ENCODE results near the gene DSCAML1. TPM values are rescaled to one million over a fixed set of nuclear protein-coding genes. Genes with fewer than 3 reads are reported as not detected.
A peak's percentile ranks its signal among the peaks of the same experiment; 100 is the strongest.
"Not testable (repeated sequence)": the region's sequence is repeated elsewhere in the genome, so short reads cannot be mapped to it uniquely, and the experiment has no call there.

The DSCAML1 gene
- total RNA-seq, 1 experiment from 2014 or later, result not detected

DNA sequence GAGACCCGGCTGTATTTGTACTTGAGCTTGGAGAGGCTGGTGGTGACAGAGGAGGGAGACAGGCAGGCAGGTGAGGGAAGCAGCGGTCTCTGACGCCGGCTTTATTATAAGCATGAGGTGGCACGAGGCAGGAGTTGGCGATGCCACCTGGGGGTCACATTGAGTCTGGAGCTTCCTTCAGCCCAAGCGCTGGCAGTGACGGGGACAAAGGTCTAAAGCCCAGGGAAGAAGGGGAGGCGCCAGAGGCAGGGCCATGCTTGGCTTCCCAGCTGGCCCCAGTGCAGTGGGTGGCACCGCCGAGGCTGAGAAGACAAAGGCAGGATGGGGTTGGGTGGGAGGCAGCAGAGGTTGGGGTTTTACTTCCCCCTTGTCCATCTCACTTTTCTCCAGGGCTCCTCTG, 23.1 kb upstream of the DSCAML1 start:
- DNase-seq (ENCODE audit: low read depth), result no peak

DNA sequence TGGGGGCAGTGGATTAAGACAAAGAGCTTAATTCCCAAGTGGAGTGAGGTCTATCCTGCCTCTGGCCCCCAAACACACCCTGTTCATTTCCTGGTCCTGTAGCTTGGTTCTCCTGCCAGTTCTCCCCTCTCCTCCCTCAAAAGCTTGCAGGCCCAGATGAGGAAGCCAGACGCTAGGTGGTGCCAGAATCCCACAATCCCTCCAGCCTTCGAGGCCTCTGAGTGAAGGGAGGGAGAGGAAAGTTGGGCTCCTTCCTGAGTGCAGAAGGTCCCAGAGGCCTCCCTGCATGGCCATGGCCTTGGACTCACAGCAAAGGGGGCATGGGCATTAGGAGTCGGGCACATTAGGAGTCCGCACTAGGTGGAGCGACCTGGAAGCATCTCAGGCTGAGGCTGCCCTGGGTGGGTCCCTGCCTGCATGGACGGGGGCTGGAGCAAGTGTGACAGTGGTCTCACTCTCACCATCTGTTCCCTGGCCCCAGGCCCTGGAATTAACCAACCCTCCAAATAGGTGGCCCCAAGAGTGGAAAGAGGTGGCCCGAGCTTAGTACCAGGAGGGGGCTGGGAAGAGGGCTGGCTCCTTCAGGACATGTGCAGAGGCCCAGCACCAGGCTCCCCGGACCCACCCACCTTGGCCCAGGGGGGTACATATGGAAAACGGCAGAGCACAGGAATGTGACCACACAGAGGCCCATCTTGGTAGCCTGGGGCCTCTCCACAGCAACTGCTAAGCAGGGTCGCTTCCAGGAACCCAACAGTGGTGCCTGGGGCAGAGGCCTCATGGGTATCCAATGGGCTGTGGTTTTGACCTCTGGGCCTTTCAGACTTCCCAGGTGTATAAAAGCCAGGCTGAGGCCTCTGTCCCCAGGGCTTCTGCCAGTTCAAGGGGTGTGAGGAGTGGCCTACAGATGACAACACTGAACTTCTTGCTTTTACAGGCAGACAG, 22.4 kb upstream of the DSCAML1 start:
- DNase-seq (ENCODE audit: low read depth), result peak; percentile 30

DNA sequence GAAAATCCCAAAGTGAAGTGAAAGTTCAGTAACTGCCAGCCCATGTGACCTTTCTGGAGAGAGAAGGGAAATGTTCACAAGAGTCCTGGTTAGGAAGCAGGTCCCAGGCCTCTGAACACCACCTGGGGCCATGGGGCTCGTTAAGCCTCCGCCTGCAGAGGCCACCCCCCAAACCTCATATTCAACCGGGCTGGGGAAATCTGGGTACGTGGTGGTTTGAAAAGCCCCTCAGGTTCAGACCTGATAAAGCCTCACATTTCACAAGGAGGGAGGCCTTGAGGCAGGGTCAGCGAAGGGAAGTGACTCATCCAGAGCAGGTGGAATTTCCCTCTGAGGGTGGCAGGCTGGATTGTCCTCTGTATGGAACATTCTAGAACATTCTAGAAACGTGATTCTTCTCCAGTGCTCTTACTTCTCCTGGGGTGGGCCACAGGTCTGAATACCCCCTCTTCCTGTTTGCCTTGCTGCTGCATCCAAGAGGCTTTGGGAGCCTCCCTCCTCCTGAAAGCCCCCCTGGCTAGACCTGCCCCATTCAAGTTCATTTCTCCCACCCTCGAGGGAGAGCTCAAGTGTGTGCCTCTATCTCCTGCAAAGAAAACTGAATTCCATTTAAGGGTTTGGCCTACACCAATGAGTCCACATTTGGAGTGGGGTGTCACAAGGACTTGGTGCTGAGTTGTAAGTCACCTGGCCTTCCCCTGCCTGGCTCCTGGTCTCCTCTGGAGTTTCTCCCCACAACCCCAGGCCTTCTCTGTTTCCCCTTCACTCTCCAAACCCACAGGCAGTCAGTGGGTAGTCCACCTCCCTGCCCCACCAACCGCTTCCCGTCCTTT, 21.2 kb upstream of the DSCAML1 start:
- no peak for DNase-seq (ENCODE audit: low read depth)

DNA sequence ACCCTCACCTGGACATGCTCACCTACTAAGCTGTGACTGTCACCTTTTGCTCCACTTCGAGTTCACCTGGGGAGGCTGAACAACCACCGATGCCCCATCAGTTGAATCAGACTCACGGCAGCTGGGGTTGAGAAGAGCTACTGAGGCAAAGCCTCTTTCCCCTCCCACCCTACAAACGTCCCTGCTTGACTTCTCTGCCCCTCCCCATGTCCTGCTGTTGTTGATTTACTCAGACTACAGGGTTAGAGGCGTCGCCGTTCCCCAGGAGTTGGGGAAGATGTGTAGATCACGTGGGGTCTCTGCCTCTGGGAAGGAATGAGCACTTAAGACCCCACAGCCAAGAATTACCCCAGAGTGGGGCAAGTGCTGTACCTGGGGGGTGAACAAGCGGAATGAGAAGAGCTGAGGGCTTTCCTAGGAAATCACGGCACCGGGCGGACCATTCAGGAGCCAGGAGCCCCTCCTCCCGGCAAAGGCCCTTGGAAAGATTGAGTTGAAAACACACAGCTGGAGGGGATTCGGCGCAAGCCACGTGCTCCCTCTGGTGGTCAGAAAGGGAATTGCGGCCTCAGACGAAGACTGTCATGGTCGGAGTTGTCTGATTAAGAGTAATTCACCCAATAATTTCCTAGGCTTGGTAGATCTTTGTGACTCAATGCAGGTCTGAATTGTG, 20.5 kb upstream of the DSCAML1 start:
- DNase-seq (ENCODE audit: low read depth), result peak; percentile 51

DNA sequence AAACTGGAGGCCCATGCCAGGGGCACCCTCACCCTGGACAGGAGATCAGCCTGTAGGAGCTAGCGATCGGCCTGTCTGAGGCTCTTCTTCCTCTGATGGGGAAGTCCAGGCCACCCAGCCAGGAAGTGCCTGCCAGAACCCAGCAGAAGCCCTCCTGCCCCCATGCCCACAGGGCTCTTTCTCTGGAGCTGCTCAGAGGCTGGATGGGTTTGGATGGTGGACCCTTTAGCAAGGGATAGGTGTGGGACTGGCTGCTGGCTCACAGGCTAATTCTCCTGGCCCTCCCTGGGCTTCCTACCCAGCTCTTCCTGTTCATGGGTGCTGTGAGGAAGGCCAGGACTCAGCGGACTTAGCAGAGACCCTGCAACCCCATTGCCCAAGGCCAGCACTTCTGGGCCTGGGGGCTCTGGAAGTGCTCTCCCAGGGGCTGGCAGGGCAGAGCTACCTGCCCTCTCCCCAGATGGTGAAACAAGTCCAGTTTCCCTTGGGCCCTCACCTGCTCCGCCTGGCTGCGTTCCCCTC, 19.9 kb upstream of the DSCAML1 start:
- DNase-seq (ENCODE audit: low read depth), result no peak

DNA sequence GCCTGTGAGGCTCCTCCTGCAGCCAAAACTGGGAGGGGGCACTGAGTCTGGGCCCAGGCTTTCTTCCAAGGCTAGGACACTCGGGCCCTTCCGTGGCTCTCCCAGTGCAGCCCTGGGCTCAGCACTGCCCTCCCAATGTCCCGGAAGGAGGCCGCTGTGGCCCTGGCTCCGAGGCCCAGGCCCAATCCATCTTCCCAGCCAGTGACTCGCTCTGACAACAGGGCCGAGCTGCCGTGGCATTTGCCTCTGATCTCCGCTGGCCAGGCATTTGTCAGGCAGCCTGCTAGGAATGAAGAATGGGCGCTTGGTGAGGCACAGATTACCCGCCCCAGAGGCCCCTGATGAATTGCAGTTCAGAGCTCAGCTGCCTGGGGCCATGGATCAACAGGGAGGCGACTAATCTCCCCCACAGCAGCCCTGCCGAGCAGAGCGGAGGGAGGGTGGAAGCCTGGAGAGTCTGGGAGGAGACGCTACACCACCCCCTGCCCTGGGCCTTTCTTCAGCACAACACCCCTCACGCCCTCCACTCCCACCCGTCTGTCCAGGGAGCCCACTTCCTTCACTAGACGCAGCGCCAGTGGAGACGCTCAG, 19.2 kb upstream of the DSCAML1 start:
- DNase-seq (ENCODE audit: low read depth), result peak; percentile 17

DNA sequence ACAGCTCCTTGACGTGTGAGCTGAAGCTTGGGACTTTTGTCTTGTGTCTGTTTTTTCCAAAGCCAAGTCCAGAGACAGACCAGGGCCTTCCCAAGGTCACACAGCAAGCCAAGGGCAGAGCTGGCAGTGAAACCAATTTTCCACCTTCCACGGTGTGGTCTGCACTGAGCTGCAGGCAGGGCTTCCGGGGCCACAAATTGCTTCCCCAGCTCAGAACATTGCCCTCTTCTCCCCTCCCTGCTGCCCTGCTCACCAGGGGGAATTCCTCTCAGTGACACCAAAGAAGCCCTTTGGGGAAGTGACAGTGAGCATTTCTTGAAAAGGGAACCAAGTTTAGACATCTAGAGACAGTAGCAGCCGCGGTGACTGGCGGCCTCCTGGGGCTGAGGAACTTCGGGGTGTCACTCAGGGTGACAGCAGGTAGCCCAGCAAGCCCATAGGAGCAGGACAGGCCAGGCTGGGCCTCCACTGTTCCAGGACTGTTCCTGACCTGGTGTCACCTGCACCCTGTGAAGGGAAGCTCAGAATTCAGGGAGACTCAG, 18.3 kb upstream of the DSCAML1 start:
- no peak for DNase-seq (ENCODE audit: low read depth)

DNA sequence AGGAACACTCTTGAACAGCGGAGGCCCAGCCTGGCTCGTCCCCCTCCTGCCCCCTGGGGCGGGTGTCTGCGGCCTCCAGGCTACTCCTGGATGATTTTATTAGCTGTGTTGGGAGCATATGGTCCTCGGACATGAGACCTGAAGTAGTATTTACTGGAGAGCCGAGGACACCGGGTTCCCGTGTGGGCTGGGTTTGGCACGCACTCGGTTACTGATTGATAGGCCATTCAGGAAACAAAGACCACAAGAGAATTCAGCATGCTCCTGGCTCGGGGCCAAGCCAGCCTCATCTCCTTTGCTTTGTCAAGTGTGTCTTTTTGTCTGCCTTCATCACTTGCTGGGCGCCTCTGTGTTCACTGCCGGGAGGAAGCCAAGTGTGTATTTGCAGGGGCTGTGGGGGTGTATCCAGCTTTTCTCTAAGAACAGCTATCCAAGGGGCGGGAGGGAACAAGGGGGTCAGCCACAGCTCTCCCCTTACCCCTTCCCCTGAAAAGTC, 17.8 kb upstream of the DSCAML1 start:
- no peak for DNase-seq (ENCODE audit: low read depth)

DNA sequence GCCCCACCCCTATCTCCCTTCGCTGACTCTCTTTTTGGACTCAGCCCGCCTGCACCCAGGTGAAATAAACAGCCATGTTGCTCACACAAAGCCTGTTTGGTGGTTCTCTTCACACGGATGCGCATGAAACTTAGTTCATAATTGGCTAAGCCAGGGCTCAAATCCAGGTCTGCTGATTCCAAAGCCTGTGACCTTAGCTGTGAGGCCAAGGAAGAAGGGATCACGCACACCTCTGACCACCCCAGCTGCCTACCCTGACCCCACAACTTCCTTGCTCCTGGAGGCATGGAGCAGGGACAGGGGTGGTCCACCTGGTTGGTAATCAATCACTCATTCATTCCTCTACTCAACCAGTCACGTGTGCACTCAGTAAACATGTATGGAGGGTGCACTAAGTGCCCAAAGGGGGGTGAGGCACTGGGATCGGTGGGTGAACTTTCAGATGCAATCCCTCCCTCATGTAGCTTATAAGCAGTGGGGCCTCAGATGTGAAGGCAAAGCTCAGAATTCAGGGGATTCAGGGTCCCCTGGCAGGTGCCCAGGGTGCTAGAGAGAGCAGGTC, 17.3 kb upstream of the DSCAML1 start:
- no peak for DNase-seq (ENCODE audit: low read depth)

DNA sequence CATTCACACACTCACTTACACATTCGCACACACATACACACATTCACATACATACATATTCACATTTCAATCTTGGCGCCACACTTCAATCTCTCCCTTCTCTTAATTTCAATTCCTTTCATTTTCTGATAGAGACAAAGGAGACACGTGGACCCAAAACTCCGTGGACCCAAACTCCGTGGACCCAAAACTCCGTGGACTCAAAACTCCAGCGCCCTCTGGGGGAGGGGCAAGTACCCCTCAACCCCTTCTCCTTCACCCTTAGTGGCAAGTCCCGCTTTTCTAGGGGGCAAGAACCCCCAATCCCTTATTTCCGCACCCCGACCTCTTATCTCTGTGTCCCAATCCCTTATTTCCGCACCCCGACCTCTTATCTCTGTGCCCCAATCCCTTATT, 13.0 kb upstream of the DSCAML1 start:
- not testable (repeated sequence) for DNase-seq (ENCODE audit: low read depth)

DNA sequence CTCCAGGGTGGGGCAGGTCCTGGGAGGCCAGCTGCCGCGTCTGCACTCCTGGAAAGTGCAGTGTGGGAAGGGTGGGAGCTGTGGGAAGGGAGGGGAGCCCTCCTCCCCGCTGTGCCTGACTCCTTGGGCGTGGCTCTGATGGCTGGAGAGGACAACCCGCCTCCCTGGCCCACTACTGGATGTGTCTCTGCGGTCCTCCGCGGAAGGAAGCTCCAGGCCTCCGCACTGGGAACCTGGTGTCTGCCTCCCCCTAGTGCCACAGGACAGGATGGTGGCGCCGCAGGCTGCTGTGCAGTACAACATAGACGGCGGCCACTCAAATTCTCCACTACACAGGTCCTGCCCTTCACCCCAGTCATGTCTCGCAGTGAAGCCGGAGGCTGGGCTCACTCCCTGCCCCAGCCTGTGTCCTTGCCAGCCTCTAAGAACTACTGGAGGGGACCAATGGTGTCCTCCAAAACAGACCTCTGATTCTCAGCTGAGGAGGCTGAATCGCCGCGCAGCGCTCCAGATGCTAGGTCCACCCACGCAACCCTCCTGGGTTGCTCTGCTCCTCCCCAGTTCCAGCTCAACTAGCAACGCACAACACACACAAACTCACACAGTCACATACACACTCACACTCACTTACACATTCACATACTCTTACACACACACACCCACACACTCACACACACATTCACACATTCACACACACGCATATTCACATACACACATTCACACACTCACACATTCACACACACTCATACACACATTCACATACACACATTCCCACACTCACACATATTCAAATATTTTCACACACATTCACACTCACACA, 12.4 kb upstream of the DSCAML1 start:
- no peak for DNase-seq (ENCODE audit: low read depth)

DNA sequence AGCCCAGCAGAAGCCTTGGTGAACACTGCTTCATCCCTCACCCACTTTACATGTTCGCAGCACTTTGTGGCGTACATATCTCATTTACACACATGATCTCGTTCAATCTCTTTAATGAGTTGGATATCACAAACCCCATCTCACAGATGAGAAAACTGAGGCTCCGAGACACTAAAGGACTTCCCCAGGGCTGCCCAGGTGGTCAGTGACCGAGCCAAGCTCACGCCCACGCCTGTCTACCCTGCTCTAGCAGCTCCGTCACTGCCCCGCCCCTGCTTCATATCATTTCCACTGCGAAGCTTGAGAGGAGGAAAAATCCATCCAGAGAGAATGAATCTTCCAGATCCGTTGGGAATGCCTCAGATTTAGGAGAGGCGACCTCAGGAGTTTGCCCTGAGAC, 11.8 kb upstream of the DSCAML1 start:
- DNase-seq (ENCODE audit: low read depth), result no peak

DNA sequence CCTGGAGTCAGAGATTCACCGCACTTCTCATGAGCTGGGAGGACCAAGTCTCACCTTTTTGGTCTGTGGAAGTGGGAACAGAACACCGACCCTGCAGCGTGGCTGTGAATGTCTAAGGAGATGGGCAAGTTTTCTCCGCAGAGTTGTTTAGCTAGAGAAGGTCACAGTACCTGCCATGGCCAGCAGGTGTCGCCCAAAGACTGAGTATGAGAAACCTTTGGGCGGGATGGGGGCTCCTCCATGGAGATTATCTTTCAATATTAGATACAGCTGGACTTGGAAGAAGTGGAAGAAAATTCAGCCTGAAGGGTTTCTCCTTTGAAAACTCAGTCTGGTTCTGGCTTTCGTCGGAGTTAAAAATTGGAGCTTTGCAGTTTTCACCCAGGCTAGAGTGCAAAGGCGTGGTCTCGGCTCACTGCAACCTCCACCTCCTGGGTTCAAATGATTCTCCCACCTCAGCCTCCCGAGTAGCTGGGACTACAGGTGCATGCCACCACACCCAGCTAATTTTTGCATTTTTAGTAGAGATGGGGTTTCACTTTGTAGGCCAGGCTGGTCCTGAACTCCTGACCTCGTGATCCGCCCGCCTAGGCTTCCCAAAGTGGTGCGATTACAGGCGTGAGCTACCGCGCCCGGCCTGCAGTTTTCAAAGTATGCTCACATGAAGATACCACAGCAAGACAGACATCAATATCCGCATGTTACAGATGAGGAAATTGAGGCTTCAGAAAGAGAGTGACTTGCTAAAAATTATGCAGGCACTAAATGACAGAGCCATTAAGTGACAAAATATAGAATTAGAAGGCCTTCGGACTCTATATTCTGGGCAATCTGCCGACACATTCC, 10.7 kb upstream of the DSCAML1 start:
- DNase-seq (ENCODE audit: low read depth), result peak; percentile 26

DNA sequence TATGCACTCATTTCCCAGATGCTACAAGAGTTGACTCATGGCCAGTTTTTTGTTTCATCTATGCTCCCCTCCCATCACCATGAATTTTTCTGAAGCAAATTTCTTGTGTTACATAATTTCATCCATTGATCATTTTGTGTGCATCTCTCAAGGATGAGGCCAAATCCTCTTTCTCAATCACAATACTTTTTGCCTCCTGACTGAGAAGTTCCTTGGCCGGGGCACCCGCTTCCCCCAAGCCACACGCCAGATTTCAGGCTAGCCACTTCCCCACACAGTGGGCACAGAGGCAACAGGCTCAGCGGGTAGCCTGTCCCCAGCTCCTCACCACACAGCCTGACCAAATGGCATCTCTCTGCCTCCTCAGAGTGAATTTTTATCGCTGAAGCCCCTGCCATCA, 9.8 kb upstream of the DSCAML1 start:
- DNase-seq (ENCODE audit: low read depth), result no peak

DNA sequence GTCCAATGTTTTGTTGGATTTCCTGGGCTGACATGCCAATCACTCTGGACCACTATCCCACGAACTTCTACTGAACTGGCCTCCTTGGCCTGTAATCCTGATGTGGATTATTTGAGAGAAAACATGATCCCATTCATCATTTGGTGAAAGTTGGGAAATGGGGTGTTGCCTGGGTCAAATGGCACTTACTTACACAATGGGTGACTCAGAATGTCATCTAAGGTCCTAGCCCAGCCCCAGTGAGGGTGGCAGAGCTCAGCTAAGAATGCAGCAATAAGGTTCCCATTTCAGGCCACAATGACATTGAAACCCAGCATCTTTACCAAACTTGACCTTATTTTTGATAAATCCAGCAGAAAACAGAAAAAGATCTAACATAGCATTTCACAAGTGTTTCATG, 8.0 kb upstream of the DSCAML1 start:
- DNase-seq (ENCODE audit: low read depth), result no peak

DNA sequence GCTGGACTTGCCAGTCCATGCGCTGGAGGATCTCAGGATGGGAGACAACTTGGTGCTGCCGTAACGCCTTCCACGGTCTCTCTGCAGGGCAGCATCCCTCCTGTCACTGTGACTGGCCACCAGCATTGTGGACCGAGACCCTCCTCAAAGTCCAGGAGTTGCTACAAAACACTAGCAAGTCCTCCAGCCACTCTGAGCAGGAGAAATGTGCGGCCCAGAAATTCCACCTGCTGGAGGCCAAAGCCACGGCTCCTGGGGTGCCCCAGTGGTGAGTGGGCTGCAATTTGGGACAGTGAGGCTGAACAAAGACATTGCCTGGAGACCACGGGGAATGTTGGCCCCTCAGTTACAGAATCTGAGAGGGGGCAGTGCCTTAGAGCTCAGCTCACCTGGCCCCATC, 6.9 kb upstream of the DSCAML1 start:
- DNase-seq (ENCODE audit: low read depth), result no peak

DNA sequence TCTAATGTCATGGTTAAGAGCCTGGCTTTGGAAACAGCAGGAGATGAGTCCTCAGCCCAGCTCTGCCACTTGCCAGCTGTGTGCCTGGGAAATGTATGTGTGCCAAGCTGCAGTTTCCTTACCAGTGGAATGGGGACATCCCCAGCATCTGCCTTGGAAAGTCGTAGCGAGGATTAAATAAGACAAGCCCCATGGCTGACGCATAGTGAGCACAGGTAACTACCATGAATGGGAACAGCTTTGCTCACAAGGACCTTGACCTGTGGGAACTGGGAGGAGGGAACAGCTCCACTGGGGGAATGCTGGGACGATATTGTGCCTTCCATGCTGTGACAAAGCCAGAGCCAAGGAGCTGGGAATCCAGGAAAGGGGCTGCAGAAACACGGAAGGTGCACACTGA, 2.6 kb upstream of the DSCAML1 start:
- DNase-seq (ENCODE audit: low read depth), result no peak

DNA sequence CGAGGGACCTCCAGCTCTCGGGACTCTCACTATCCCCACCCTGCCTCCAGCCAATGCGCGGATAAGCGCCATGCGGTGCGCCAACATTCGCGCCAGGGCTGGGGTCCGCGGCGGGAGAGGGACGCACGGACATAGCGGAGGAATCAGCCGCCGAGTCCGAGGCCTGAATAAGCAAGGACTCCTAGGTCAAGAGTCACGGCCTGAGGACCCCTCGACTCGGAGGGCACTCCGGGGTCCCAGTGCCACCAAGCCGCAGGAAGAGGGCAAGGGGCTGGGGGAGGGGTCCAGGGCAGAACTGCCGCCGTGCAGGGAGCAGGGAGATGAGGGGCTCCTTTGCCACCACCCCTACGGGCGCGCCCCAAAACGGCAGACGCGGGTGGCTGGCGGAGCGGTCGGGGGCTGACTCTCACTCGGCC, 552 bp downstream of the DSCAML1 start:
- no peak for DNase-seq (ENCODE audit: low read depth)
